ENCODE results near the gene SLC35B4.

The SLC35B4 gene

GRCh38 chr7:134293002-134293740 is 23.6 kb downstream of the SLC35B4 start:
- peak in 12 of 58 donors; percentile 5 to 42 (median 12) for DNase-seq

- DNase-seq, result no peak
These were observed 26.4 kb downstream of the SLC35B4 start for GRCh38 chr7:134290286-134290685.

- no peak for DNase-seq
These were observed 26.9 kb downstream of the SLC35B4 start for GRCh38 chr7:134289841-134290240.

DNA sequence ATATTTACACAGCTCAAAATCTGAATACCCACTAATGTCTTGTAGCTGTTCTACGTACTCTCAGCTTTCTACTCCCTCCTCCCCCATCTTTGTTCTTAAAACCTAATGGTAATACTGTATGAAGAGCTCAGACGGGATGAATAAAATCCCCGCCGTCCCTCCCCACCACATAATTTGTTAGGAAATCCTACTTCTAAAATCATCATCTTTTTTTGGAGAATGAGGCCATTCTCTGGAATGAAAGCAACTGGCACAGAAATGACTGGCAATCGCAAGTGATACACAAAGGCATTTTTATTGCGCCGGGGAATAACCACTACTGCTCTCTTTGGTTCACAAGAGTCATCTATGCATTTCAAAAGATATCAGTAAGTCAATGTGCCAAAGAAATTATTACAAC is 27.3 kb downstream of the SLC35B4 start:
- DNase-seq, result peak in 2 of 58 donors; percentile 5 to 13

GRCh38 chr7:134287916-134288659 is 28.6 kb downstream of the SLC35B4 start:
- DNase-seq, result no peak

- DNase-seq, result no peak
These were observed 31.8 kb downstream of the SLC35B4 start for GRCh38 chr7:134284952-134285351.

DNA sequence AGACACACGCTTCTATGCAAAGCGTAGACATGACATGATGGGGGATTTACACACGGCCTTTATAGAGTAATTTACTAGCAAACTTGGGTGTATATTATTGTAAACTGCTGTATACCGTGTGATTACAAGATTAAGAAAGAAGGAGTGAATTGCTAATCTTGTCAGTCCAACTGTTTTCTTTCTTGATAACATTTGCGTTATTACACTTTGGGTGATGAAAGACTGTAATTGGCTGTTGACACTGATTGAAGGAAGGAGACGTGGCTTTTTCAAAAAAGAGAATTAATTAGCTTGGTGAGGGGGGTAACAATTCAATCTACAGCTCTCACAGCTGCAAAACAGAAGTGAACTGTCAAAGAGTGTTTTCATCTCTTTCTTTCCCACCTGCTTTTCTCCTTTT is 32.7 kb downstream of the SLC35B4 start:
- no peak for DNase-seq

DNA sequence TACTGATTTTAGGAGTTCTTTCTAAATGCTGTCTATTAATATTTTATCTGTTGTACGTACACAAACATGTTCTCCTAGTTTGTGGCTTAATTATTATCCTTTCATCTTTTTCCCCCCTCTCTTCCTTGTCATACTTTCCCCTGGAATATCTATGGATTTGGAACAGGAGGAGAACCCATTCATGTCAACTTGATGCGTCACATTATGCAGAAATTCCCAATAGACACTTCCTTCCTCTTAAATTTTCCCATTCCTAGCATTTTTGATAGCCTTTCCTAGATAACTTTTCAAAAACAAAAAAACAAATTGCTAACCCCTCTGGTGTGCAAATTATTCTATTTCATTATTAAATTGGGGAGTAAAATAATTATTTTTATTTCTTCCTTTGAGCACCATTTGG is 36.2 kb downstream of the SLC35B4 start:
- DNase-seq, result no peak

DNA sequence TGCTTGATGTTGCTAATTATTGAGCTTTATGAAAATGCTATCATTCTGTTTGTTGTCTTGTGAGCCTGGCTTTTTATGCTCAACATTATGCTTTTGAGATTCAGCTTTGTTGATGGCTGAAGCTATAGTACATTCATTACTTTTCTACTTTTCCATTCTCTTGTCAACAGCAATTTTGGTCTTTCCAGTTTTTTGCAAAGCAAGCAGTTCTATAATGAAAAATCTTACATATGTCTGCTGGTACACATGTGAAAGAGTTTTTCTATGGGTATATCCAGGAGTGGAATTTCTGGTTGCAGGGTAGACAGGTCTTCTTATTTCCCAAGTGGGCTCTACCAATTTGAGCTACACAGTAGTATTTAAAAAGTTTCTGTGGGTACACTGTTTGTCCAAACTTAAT is 36.8 kb downstream of the SLC35B4 start:
- DNase-seq, result no peak

GRCh38 chr7:134279336-134279735 is 37.4 kb downstream of the SLC35B4 start:
- no peak for DNase-seq

DNA sequence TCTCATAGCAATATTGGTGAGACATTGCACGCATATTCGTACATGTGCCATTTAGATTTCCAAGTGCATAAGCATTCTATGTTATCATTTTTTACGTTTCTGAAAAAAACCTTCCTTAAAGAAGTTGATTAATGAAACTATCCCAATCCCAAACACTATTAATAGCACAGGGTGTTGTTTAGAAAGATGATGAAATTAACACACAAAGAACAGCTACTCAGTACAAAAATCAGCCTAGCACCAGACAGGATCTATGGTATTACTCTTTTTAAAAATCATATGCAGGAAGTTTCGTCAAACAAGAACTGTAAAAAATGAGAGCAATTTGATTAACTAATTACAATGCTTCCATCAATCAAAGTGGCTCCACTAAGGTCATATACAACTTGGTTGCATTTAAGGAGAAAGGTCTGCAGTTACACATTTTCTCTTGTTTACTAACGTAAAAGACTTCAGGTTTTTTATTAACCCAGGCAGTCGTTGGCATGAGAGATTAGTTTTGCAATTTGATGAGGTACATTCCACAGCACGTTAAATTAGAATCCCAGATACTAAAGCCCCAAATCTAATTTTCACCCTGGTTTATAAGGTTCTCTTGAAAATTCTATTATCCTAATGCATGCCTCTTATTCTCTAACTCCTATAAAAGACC is 38.1 kb downstream of the SLC35B4 start:
- DNase-seq, result no peak

DNA sequence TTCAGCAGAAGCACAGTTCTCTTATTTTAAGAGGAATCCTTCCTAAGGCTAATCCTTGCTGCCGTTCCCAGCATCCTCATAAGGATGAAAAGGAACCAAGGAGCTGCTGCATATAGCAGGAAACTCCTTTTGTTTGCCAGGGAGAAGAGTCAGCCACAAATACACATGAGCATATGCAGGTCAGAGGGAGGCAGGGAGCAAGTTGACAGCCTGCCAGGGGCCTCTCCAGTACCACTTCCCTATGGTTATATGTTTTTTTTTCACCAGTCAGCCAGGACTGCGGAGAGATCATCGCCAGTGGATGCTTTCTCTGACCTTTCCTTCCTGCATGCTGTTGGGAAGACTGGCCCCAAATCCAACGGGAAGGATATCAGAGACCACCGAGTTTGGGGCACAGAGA is 39.8 kb downstream of the SLC35B4 start:
- no peak for DNase-seq

GRCh38 chr7:134262322-134262721 is 54.4 kb downstream of the SLC35B4 start:
- DNase-seq, result no peak

DNA sequence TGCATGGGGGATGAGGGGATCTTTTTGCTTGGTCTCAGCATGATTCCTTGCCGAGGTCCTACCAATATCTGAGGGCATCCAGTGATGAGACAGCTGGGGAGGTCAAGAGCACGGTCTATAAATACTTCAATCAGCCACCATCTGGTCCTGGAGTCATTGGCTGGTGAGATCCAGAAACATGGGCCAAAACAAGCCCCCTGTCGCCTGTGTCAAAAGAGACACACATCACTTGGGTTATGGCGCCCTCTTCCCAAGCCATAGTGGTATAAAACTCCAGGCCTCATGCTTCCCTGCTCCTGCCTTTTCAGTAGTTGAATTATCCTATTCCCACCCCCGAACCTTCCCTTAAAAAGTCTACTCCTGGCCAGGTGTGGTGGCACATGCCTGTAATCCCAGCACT is 60.9 kb downstream of the SLC35B4 start:
- no peak for DNase-seq

GRCh38 chr7:134254311-134254710 is 62.4 kb downstream of the SLC35B4 start:
- DNase-seq, result no peak

- no peak for DNase-seq
These were observed 68.5 kb downstream of the SLC35B4 start for GRCh38 chr7:134248196-134248595.

DNA sequence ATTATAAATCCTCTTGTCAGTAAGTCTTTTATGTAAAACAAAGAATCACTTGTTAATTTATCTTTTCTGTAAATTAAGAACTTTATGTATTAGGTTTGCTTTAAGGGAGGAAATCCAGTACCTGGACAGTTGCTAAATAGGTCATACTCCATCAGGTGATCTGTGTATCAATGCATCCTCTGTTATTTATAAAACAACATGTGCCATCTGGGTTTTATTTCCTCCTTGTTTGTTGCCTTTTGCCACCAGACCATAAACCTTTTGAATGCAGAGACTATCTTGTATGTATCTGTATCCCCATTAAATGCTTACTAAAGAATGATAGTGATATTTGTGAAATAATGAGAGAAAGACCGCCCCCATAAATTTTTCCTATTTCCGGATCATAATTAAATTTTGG is 70.0 kb downstream of the SLC35B4 start:
- DNase-seq, result no peak

GRCh38 chr7:134246347-134246746 is 70.4 kb downstream of the SLC35B4 start:
- DNase-seq, result no peak

DNA sequence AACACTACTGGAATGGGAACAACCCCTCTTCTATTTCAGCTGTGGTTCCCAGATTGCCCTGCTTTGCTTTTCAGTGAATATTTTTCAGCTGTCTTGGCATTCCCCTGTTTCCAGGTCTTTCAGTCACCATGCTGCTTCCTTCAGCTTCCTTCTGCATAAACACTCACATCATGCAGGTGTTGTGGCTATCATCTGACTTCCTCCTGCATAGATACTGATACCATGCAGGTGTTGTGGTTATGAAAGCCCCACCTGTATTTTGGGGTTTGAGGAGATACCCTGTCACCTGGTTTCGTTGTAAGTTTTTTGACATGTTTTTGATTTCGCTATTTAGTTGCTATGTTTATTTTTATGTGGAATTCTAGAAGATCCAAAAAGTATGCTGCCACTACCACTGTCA is 71.5 kb downstream of the SLC35B4 start:
- no peak for DNase-seq

Measured in anterior cingulate cortex (tissue), 58 donors.